ENCODE measurements around the gene IFNLR1.

IFNLR1 gene

GRCh38 chr1:24180676-24181075 is 6.4 kb downstream of the IFNLR1 start:
- DNase-seq (ENCODE audit: insufficient read length, low spot score) (no peak), FAIRE-seq (no peak)

GRCh38 chr1:24179251-24179840 is 7.7 kb downstream of the IFNLR1 start:
- no peak for FAIRE-seq
- no peak for DNase-seq (ENCODE audit: insufficient read length, low spot score)

GRCh38 chr1:24178407-24178806 is 8.7 kb downstream of the IFNLR1 start:
- DNase-seq (ENCODE audit: insufficient read length, low spot score) (no peak), FAIRE-seq (no peak)

GRCh38 chr1:24177161-24177560 is 9.9 kb downstream of the IFNLR1 start:
- no peak for FAIRE-seq
- DNase-seq (ENCODE audit: insufficient read length, low spot score) = no peak

- DNase-seq (ENCODE audit: insufficient read length, low spot score) (no peak), FAIRE-seq (no peak)
Measured at GRCh38 chr1:24175033-24175755, 11.9 kb downstream of the IFNLR1 start.

GRCh38 chr1:24173638-24174575 is 13.2 kb downstream of the IFNLR1 start:
- DNase-seq (ENCODE audit: insufficient read length, low spot score) (no peak), FAIRE-seq (no peak)

- no peak for DNase-seq (ENCODE audit: insufficient read length, low spot score)
- FAIRE-seq = no peak
Measured at GRCh38 chr1:24172598-24172997, 14.5 kb downstream of the IFNLR1 start.

- no peak for FAIRE-seq
- DNase-seq (ENCODE audit: insufficient read length, low spot score) = no peak
Measured at GRCh38 chr1:24169286-24169685, 17.8 kb downstream of the IFNLR1 start.

GRCh38 chr1:24168245-24168644 is 18.8 kb downstream of the IFNLR1 start:
- FAIRE-seq (no peak), DNase-seq (ENCODE audit: insufficient read length, low spot score) (no peak)

GRCh38 chr1:24167008-24167407 is 20.1 kb downstream of the IFNLR1 start:
- DNase-seq (ENCODE audit: insufficient read length, low spot score) (no peak), FAIRE-seq (no peak)

- no peak for DNase-seq (ENCODE audit: insufficient read length, low spot score)
- FAIRE-seq = no peak
Measured at GRCh38 chr1:24165500-24165899, 21.6 kb downstream of the IFNLR1 start.

GRCh38 chr1:24164004-24164403 is 23.1 kb downstream of the IFNLR1 start:
- DNase-seq (ENCODE audit: insufficient read length, low spot score) = no peak
- no peak for FAIRE-seq

GRCh38 chr1:24162201-24162600 is 24.9 kb downstream of the IFNLR1 start:
- DNase-seq (ENCODE audit: insufficient read length, low spot score) (no peak), FAIRE-seq (no peak)

- DNase-seq (ENCODE audit: insufficient read length, low spot score) (no peak), FAIRE-seq (no peak)
Measured at GRCh38 chr1:24161270-24161669, 25.8 kb downstream of the IFNLR1 start.

- DNase-seq (ENCODE audit: insufficient read length, low spot score) (no peak), FAIRE-seq (no peak)
Measured at GRCh38 chr1:24159366-24159765, 27.7 kb downstream of the IFNLR1 start.

GRCh38 chr1:24157918-24158481 is 29.1 kb downstream of the IFNLR1 start:
- DNase-seq (ENCODE audit: insufficient read length, low spot score) = no peak
- FAIRE-seq = no peak

GRCh38 chr1:24156542-24157260 is 30.4 kb downstream of the IFNLR1 start:
- DNase-seq (ENCODE audit: insufficient read length, low spot score) = no peak
- no peak for FAIRE-seq

- FAIRE-seq (no peak), DNase-seq (ENCODE audit: insufficient read length, low spot score) (no peak)
Measured at GRCh38 chr1:24155011-24155782, 31.9 kb downstream of the IFNLR1 start.

GRCh38 chr1:24154215-24154614 is 32.9 kb downstream of the IFNLR1 start:
- DNase-seq (ENCODE audit: insufficient read length, low spot score) (no peak), FAIRE-seq (no peak)
